ENCODE results near the gene CBLB.
A peak's percentile ranks its signal among the peaks of the same experiment; 100 is the strongest.

The CBLB gene

GRCh38 chr3:105869861-105870755 lies 1.3 kb upstream of the CBLB start:
- DNase-seq, result no peak

- DNase-seq, result no peak
These were observed 670 bp upstream of the CBLB start for GRCh38 chr3:105869531-105869833.

GRCh38 chr3:105868431-105868741 lies 426 bp downstream of the CBLB start:
- no peak for DNase-seq

GRCh38 chr3:105867712-105868430 lies 941 bp downstream of the CBLB start:
- no peak for DNase-seq

GRCh38 chr3:105866656-105867653 lies 1.9 kb downstream of the CBLB start:
- peak; percentile 25 for DNase-seq

GRCh38 chr3:105865867-105866350 lies 2.9 kb downstream of the CBLB start:
- no peak for DNase-seq

- no peak for DNase-seq
These were observed 3.7 kb downstream of the CBLB start for GRCh38 chr3:105865016-105865623.

GRCh38 chr3:105864212-105864611 lies 4.6 kb downstream of the CBLB start:
- DNase-seq, result no peak

- DNase-seq, result no peak
These were observed 5.2 kb downstream of the CBLB start for GRCh38 chr3:105863608-105864007.

GRCh38 chr3:105862217-105862616 lies 6.6 kb downstream of the CBLB start:
- DNase-seq, result no peak

- DNase-seq, result no peak
These were observed 8.2 kb downstream of the CBLB start for GRCh38 chr3:105860641-105861040.

GRCh38 chr3:105858017-105858416 lies 10.8 kb downstream of the CBLB start:
- DNase-seq, result no peak

GRCh38 chr3:105857601-105858000 lies 11.2 kb downstream of the CBLB start:
- DNase-seq, result no peak

GRCh38 chr3:105856605-105857004 lies 12.2 kb downstream of the CBLB start:
- DNase-seq, result no peak

- DNase-seq, result no peak
These were observed 14.9 kb downstream of the CBLB start for GRCh38 chr3:105853801-105854432.

- no peak for DNase-seq
These were observed 17.2 kb downstream of the CBLB start for GRCh38 chr3:105851582-105851981.

GRCh38 chr3:105851176-105851575 lies 17.6 kb downstream of the CBLB start:
- DNase-seq, result no peak

- DNase-seq, result no peak
These were observed 18.2 kb downstream of the CBLB start for GRCh38 chr3:105850593-105850992.

GRCh38 chr3:105848821-105849220 lies 20.0 kb downstream of the CBLB start:
- DNase-seq, result no peak

GRCh38 chr3:105847865-105848264 lies 20.9 kb downstream of the CBLB start:
- no peak for DNase-seq

- DNase-seq, result no peak
These were observed 21.4 kb downstream of the CBLB start for GRCh38 chr3:105847452-105847851.

- DNase-seq, result no peak
These were observed 22.0 kb downstream of the CBLB start for GRCh38 chr3:105846809-105847208.

Measured in activated T-cell treated with anti-CD3 and anti-CD28 coated beads, Interleukin-2, amount 50 U/mL, for 1 hour (primary cell).